HG02943 (cell line): ENCODE results near the gene ANKRD2.
A peak's percentile ranks its signal among the peaks of the same experiment; 100 is the strongest.

Experiments used
- ATAC-seq: cut with Tn5 transposase; IDR thresholded peaks from one replicate; pipeline ENCODE4 v1.9.1; 2021; ENCODE audit warnings: mild to moderate bottlenecking, low read depth, moderate library complexity; ENCODE audit not compliant: unreplicated experiment

The ANKRD2 gene

DNA sequence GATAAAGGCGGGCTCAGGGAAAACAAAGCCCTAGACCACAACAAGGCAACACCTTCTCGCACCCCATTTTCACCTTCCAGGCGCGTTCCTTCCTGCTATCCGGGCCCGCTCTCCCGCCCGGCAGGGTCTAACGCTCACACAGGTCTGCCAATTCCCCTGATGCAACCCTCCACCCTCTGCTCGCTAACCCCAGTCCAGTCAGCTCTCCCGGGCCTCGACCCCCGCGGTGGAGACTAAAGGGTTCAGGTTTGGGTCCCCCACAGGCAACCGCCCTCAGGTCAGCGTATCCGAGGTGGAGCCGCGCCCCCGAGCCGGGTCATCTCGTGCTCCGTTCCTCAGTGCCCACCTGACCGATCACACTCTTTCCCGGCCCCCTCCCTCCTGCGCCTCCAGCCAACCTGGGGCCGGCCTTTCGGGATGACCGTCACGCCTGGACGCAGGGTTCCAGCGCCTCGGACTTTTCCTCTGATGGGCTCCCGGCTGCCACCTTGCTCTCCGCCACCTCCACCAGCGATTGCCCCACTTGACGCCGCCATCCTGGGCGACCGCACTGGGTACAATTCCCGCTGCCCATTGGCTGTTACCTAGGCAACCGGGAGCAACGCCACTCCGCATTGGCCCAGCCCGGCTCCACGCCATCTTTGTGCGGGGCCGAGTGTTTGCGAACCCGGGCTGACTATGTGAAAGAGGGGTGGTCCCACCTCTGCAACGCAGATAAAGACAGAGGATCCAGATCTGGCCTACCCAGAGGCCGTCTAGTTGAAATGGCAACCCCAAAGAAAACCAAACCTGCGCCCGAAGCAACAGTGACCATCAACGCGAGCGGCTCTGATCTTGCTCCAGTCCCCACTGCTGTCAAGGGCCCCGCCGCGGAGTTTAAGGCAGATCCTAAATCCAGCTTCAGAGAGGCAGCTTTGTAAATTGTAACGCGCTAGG lies 60.6 kb downstream of the ANKRD2 start, which contains the start of gene MORN4:
Gene MORN4 (minus strand): TSS at position 552 of the 936 bp plus-strand sequence. CDS start 13,847 bp downstream, outside the sequence.
- peak; percentile 96 for ATAC-seq
